ENCODE data around the gene L3MBTL4.

The L3MBTL4 gene

GRCh38 chr18:6257950-6258349 lies 156.8 kb downstream of the L3MBTL4 start:
- no peak for TF ChIP-seq CTCF (IDR thresholded peaks at IDR 0.05; ENCODE audit: low read length, missing control alignments)
- H3K4me3 ChIP-seq (replicated peaks; ENCODE audit: low read depth, low read length): no peak overlapping the region
- no peak for DNase-seq (ENCODE audit: low read depth)

- DNase-seq (ENCODE audit: low read depth): no peak
- H3K4me3 ChIP-seq (replicated peaks; ENCODE audit: low read depth, low read length): no peak overlapping the region
- no peak for TF ChIP-seq CTCF (IDR thresholded peaks at IDR 0.05; ENCODE audit: low read length, missing control alignments)
Measured at GRCh38 chr18:6256521-6256920, 158.2 kb downstream of the L3MBTL4 start.

- no peak for DNase-seq (ENCODE audit: low read depth)
- H3K4me3 ChIP-seq (replicated peaks; ENCODE audit: low read depth, low read length): no peak overlapping the region
- no peak for TF ChIP-seq CTCF (IDR thresholded peaks at IDR 0.05; ENCODE audit: low read length, missing control alignments)
Measured at GRCh38 chr18:6255886-6256285, 158.8 kb downstream of the L3MBTL4 start.

- H3K4me3 ChIP-seq (replicated peaks; ENCODE audit: low read depth, low read length): no peak overlapping the region
- DNase-seq (ENCODE audit: low read depth): no peak
- no peak for TF ChIP-seq CTCF (IDR thresholded peaks at IDR 0.05; ENCODE audit: low read length, missing control alignments)
Measured at GRCh38 chr18:6255116-6255705, 159.5 kb downstream of the L3MBTL4 start.

- no peak for TF ChIP-seq CTCF (IDR thresholded peaks at IDR 0.05; ENCODE audit: low read length, missing control alignments)
Measured at GRCh38 chr18:6254456-6254855, 160.3 kb downstream of the L3MBTL4 start.

GRCh38 chr18:6251084-6251483 lies 163.6 kb downstream of the L3MBTL4 start:
- no peak overlapping the region for H3K4me3 ChIP-seq (replicated peaks; ENCODE audit: low read depth, low read length)
- no peak for DNase-seq (ENCODE audit: low read depth)
- no peak for TF ChIP-seq CTCF (IDR thresholded peaks at IDR 0.05; ENCODE audit: low read length, missing control alignments)

More at GRCh38 chr18:6254456-6254855, 160.3 kb downstream of the L3MBTL4 start:
- no peak overlapping the region for H3K4me3 ChIP-seq (replicated peaks; ENCODE audit: low read depth, low read length)
- DNase-seq (ENCODE audit: low read depth): no peak

- no peak for DNase-seq (ENCODE audit: low read depth)
- no peak for TF ChIP-seq CTCF (IDR thresholded peaks at IDR 0.05; ENCODE audit: low read length, missing control alignments)
- no peak overlapping the region for H3K4me3 ChIP-seq (replicated peaks; ENCODE audit: low read depth, low read length)
Measured at GRCh38 chr18:6249788-6250187, 164.9 kb downstream of the L3MBTL4 start.
